PC-3 (cell line): ENCODE measurements around the gene MXI1. TPM values are rescaled to one million over a fixed set of nuclear protein-coding genes. Genes with fewer than 3 reads are reported as not detected.

Experiments used
- ATAC-seq: fragments of 200-7000 bp; cut with Tn5 transposase; 2 replicates; pipeline ENCODE4 v1.9.1; 2020; ENCODE audit warnings: mild to moderate bottlenecking, moderate library complexity
- BruUV-seq: library from RNA; stranded (reverse); fragments of 400-500 nt; replicated peaks from 2 replicates; lab custom pipeline; 2021; lab: Mats Ljungman, UMichigan
- CTCF ChIA-PET: fragments of 300-600 bp; sonication (Branson Sonifier 250); formaldehyde crosslinking; loops from one replicate; lab custom pipeline; 2022; ENCODE audit warnings: antibody characterized with exemption; lab: Charles Lee
- POLR2A ChIA-PET: fragments of 300-600 bp; sonication (Branson Sonifier 250); formaldehyde crosslinking; loops from one replicate; lab custom pipeline; 2022; ENCODE audit warnings: antibody characterized with exemption; ENCODE audit not compliant: unreplicated experiment; lab: Charles Lee
- DNase-seq: peaks from one replicate; pipeline ENCODE4 v3.0.0-alpha.2; 2015
- H2AFZ ChIP-seq: fragments of 300-600 bp; sonication (generic); 2 replicates; pipeline ENCODE4 v1.6.0; 2016; ENCODE audit warnings: antibody characterized with exemption, low read length
- H3F3A ChIP-seq: fragments of 300-600 bp; sonication (generic); one replicate; pipeline ENCODE4 v1.6.0; 2017; ENCODE audit warnings: antibody characterized with exemption, low read length, control low read depth, mild to moderate bottlenecking; ENCODE audit not compliant: unreplicated experiment
- H3K27ac ChIP-seq: fragments of 300-600 bp; sonication (generic); 2 replicates; pipeline ENCODE4 v1.5.1; 2016; ENCODE audit warnings: mild to moderate bottlenecking, low read length
- H3K27me3 ChIP-seq: fragments of 300-600 bp; sonication (generic); 2 replicates; pipeline ENCODE4 v1.6.1; 2016; ENCODE audit warnings: low read length, mixed read lengths
- H3K36me3 ChIP-seq: fragments of 300-600 bp; sonication (generic); 2 replicates; pipeline ENCODE4 v1.6.1; 2016; ENCODE audit warnings: low read depth, mixed run types, low read length, mixed read lengths
- H3K4me1 ChIP-seq: fragments of 300-600 bp; sonication (generic); 2 replicates; pipeline ENCODE4 v1.5.1; 2016; ENCODE audit warnings: low read length; ENCODE audit not compliant: insufficient read depth
- H3K4me2 ChIP-seq: fragments of 300-600 bp; sonication (generic); 2 replicates; pipeline ENCODE4 v1.6.0; 2016; ENCODE audit warnings: low read length
- H3K4me3 ChIP-seq: fragments of 300-600 bp; sonication (generic); 2 replicates; pipeline ENCODE4 v1.5.1; 2016; ENCODE audit warnings: mild to moderate bottlenecking, low read length, mixed read lengths
- H3K79me2 ChIP-seq: fragments of 300-600 bp; sonication (generic); 2 replicates; pipeline ENCODE4 v1.6.1; 2017; ENCODE audit warnings: low read length, mixed read lengths
- H3K9ac ChIP-seq: fragments of 300-600 bp; sonication (generic); 2 replicates; pipeline ENCODE4 v1.6.0; 2016; ENCODE audit warnings: mild to moderate bottlenecking, low read length
- H3K9me2 ChIP-seq: fragments of 300-600 bp; sonication (generic); replicated peaks from 2 replicates; pipeline ENCODE4 v1.6.1; 2016; ENCODE audit warnings: mixed run types, low read length, mixed read lengths
- H3K9me3 ChIP-seq: fragments of 300-600 bp; sonication (generic); 2 replicates; pipeline ENCODE4 v1.6.1; 2016; ENCODE audit warnings: low read length, mixed read lengths
- H4K20me1 ChIP-seq: fragments of 300-600 bp; sonication (generic); 2 replicates; pipeline ENCODE4 v1.6.1; 2016; ENCODE audit warnings: low read length, mixed read lengths
- CTCF ChIP-seq: fragments of 300-600 bp; sonication (generic); conservative IDR thresholded peaks from 2 replicates; pipeline ENCODE4 v1.5.1; 2017; ENCODE audit warnings: antibody characterized with exemption, low read depth, mild to moderate bottlenecking, low read length
- EZH2 ChIP-seq: fragments of 300-600 bp; sonication (generic); IDR thresholded peaks from one replicate; pipeline ENCODE4 v1.6.1; 2017; ENCODE audit warnings: antibody characterized with exemption, mild to moderate bottlenecking, low read length; ENCODE audit not compliant: unreplicated experiment
- EZH2phosphoT487 ChIP-seq: fragments of 300-600 bp; sonication (generic); IDR thresholded peaks from 2 replicates; pipeline ENCODE4 v1.6.1; 2018; ENCODE audit warnings: mild to moderate bottlenecking, antibody characterized with exemption, low read length, borderline replicate concordance
- intact Hi-C: fragments of 100-400 bp; cut with micrococcal nuclease; formaldehyde crosslinking; loops from 2 replicates; pipeline ENCODE4 v1.9.0; 2023
- total RNA-seq: library from RNA; depleted of rRNA; stranded (reverse); fragments of >200 nt; gene quantifications from 2 replicates; pipeline ENCODE4 v1.2.3, GENCODE V29; 2014

MXI1 gene
- total RNA-seq, 1 experiment from 2014 or later: 18.0 TPM

- no peak for TF ChIP-seq EZH2phosphoT487
- TF ChIP-seq CTCF: no peak
- TF ChIP-seq EZH2: no peak
- no peaks in the 10 kb centered on the region for H3K9me3 ChIP-seq
- H2AFZ ChIP-seq: no peak overlapping the region
- H3K9me2 ChIP-seq: no peaks in the 10 kb centered on the region
- no peak overlapping the region for H3K9ac ChIP-seq
- no peaks in the 10 kb centered on the region for H3K79me2 ChIP-seq
- H3K27ac ChIP-seq: no peak overlapping the region
- ATAC-seq (no peak), DNase-seq (no peak)
- H3F3A ChIP-seq: no peaks in the 10 kb centered on the region
- H3K4me3 ChIP-seq: no peak overlapping the region
- no peaks in the 10 kb centered on the region for H4K20me1 ChIP-seq
- CTCF ChIA-PET: no interaction called here
- no peaks in the 10 kb centered on the region for H3K4me1 ChIP-seq
- intact Hi-C loops: no loop called here
- H3K4me2 ChIP-seq: no peak overlapping the region
- no peaks in the 10 kb centered on the region for H3K36me3 ChIP-seq
- no peaks in the 10 kb centered on the region for H3K27me3 ChIP-seq
- POLR2A ChIA-PET: no interaction called here
- no TSS peak for BruUV-seq
These were observed 8.1 kb downstream of the MXI1 start for GRCh38 chr10:110215286-110216170.

- no peak for ATAC-seq
- DNase-seq: no peak
- no peaks in the 10 kb centered on the region for H3K4me1 ChIP-seq
- no peak overlapping the region for H3K4me3 ChIP-seq
- intact Hi-C loops: no loop called here
- no peak overlapping the region for H3K27ac ChIP-seq
- no peak overlapping the region for H3K4me2 ChIP-seq
- ChIA-PET CTCF (no interaction called here), POLR2A (no interaction called here)
- H3F3A ChIP-seq: no peaks in the 10 kb centered on the region
- no peak overlapping the region for H3K9ac ChIP-seq
- no peaks in the 10 kb centered on the region for H3K79me2 ChIP-seq
- no peaks in the 10 kb centered on the region for H3K9me2 ChIP-seq
- no peaks in the 10 kb centered on the region for H4K20me1 ChIP-seq
- no TSS peak for BruUV-seq
- no peak overlapping the region for H2AFZ ChIP-seq
- TF ChIP-seq EZH2phosphoT487 (no peak), CTCF (no peak)
- no peaks in the 10 kb centered on the region for H3K9me3 ChIP-seq
- H3K27me3 ChIP-seq: no peaks in the 10 kb centered on the region
- no peaks in the 10 kb centered on the region for H3K36me3 ChIP-seq
These were observed 8.8 kb downstream of the MXI1 start for GRCh38 chr10:110216240-110216639.

- Histone ChIP-seq H3K4me2 (no peak overlapping the region), H3K9ac (no peak overlapping the region), H3K36me3 (no peaks in the 10 kb centered on the region), H3K27me3 (no peaks in the 10 kb centered on the region), H3K9me2 (no peaks in the 10 kb centered on the region), H3K4me1 (no peaks in the 10 kb centered on the region), H3K9me3 (no peaks in the 10 kb centered on the region), H2AFZ (no peak overlapping the region), H3K79me2 (no peaks in the 10 kb centered on the region), H3K27ac (no peak overlapping the region), H3F3A (no peaks in the 10 kb centered on the region), H3K4me3 (no peak overlapping the region), H4K20me1 (no peaks in the 10 kb centered on the region)
- DNase-seq (no peak), ATAC-seq (no peak)
- no TSS peak for BruUV-seq
- ChIA-PET POLR2A (no interaction called here), CTCF (no interaction called here)
- intact Hi-C loops: no loop called here
- no peak for TF ChIP-seq EZH2
- TF ChIP-seq CTCF: no peak
These were observed 9.7 kb downstream of the MXI1 start for GRCh38 chr10:110216942-110217661.
